Peyer's patch (tissue), 4 donors: ENCODE data around the gene DNAJB11.

Source experiments
- POLR2A ChIP-seq, 2 donors: fragments of 450-650 bp; IDR thresholded peaks; one replicate each; pipeline ENCODE4 v1.5.1; 2017; ENCODE audit warnings: antibody characterized with exemption in 2 of 2, mild to moderate bottlenecking in 2 of 2, moderate library complexity in 2 of 2
- TF ChIP-seq, protein P1 (sequence below), 6 experiments: fragments of 450-650 bp in 4 of 6; fragments of 200-600 bp in 2 of 6; sonication (generic) in 1 of 6; IDR thresholded peaks; one replicate each; pipeline ENCODE4 v1.5.1; 2017 to 2019; ENCODE audit warnings: antibody characterized with exemption in 6 of 6, mild to moderate bottlenecking in 3 of 6, moderate library complexity in 1 of 6

- TF ChIP-seq, protein P1, sequence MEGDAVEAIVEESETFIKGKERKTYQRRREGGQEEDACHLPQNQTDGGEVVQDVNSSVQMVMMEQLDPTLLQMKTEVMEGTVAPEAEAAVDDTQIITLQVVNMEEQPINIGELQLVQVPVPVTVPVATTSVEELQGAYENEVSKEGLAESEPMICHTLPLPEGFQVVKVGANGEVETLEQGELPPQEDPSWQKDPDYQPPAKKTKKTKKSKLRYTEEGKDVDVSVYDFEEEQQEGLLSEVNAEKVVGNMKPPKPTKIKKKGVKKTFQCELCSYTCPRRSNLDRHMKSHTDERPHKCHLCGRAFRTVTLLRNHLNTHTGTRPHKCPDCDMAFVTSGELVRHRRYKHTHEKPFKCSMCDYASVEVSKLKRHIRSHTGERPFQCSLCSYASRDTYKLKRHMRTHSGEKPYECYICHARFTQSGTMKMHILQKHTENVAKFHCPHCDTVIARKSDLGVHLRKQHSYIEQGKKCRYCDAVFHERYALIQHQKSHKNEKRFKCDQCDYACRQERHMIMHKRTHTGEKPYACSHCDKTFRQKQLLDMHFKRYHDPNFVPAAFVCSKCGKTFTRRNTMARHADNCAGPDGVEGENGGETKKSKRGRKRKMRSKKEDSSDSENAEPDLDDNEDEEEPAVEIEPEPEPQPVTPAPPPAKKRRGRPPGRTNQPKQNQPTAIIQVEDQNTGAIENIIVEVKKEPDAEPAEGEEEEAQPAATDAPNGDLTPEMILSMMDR (IDR thresholded peaks at IDR 0.05), result no peak
- TF ChIP-seq POLR2A (IDR thresholded peaks at IDR 0.05), result no peak
Measured at GRCh38 chr3:186598794-186599141, 28.2 kb downstream of the DNAJB11 start.
